HG03565 (cell line): Measurements from ENCODE around the gene SASH3.
"Not testable (repeated sequence)": the region's sequence is repeated elsewhere in the genome, so short reads cannot be mapped to it uniquely, and the experiment has no call there.

Source experiments
- ATAC-seq: cut with Tn5 transposase; IDR thresholded peaks from one replicate; pipeline ENCODE4 v1.9.1; 2021; ENCODE audit warnings: mild to moderate bottlenecking, moderate library complexity; ENCODE audit not compliant: unreplicated experiment

Gene SASH3

GRCh38 chrX:129779747-129780146 lies at the start of gene SASH3:
TSS of gene SASH3 (plus strand) at chrX:129779949. CDS start at chrX:129780098, 149 bp downstream.
- ATAC-seq = peak; percentile 33

GRCh38 chrX:129731228-129731627 lies 48.5 kb upstream of the SASH3 start:
- ATAC-seq = no peak

GRCh38 chrX:129732857-129733256 lies 46.9 kb upstream of the SASH3 start:
- ATAC-seq = no peak

GRCh38 chrX:129733335-129733734 lies 46.4 kb upstream of the SASH3 start:
- ATAC-seq = no peak

GRCh38 chrX:129736491-129736890 lies 43.3 kb upstream of the SASH3 start:
- no peak for ATAC-seq

GRCh38 chrX:129737916-129738315 lies 41.8 kb upstream of the SASH3 start:
- ATAC-seq = no peak

- no peak for ATAC-seq
Observed at GRCh38 chrX:129738466-129739308, 41.1 kb upstream of the SASH3 start, which contains the start of gene XPNPEP2. TSS of gene XPNPEP2 (plus strand) at chrX:129738979. CDS start at chrX:129739214, 235 bp downstream.

GRCh38 chrX:129739578-129739977 lies 40.2 kb upstream of the SASH3 start:
- no peak for ATAC-seq

GRCh38 chrX:129741880-129742758 lies 37.6 kb upstream of the SASH3 start:
- ATAC-seq = no peak

GRCh38 chrX:129742759-129743152 lies 37.0 kb upstream of the SASH3 start:
- ATAC-seq = not testable (repeated sequence)

GRCh38 chrX:129743821-129744220 lies 35.9 kb upstream of the SASH3 start:
- no peak for ATAC-seq

GRCh38 chrX:129744861-129745321 lies 34.9 kb upstream of the SASH3 start:
- ATAC-seq = no peak

- ATAC-seq = no peak
Observed at GRCh38 chrX:129746557-129747470, 32.9 kb upstream of the SASH3 start.

GRCh38 chrX:129747533-129747932 lies 32.2 kb upstream of the SASH3 start:
- no peak for ATAC-seq

- ATAC-seq = no peak
Observed at GRCh38 chrX:129748305-129748704, 31.4 kb upstream of the SASH3 start.

GRCh38 chrX:129749069-129749468 lies 30.7 kb upstream of the SASH3 start:
- ATAC-seq = no peak

- no peak for ATAC-seq
Observed at GRCh38 chrX:129750971-129751370, 28.8 kb upstream of the SASH3 start.

- ATAC-seq = no peak
Observed at GRCh38 chrX:129754056-129755024, 25.4 kb upstream of the SASH3 start.
